Pancreas (tissue), 10 donors: Measurements from ENCODE around the gene GAS7. TPM values are rescaled to one million over a fixed set of nuclear protein-coding genes. Genes with fewer than 3 reads are reported as not detected.

Experiments used
- ATAC-seq, 4 donors: fragments of 200-7000 bp; cut with Tn5 transposase; one replicate each; pipeline versions ENCODE4 v1.8.0 to v1.9.1; 2020; ENCODE audit warnings: mild to moderate bottlenecking in 4 of 4, moderate library complexity in 4 of 4
- DNase-seq, 6 donors: peaks; one replicate each; pipeline ENCODE4 v3.0.0-alpha.2; 2020
- FAIRE-seq: peaks from 2 replicates; lab custom pipeline; 2012; peaks lifted over from hg19 to GRCh38; lab: Jason Lieb, UNC
- H3K27ac ChIP-seq, 4 donors: fragments of 200-600 bp; sonication (generic); 1 replicate in 3 of 4; 2 replicates in 1 of 4; pipeline versions ENCODE4 v1.5.0 to v1.8.0; 2020
- H3K27me3 ChIP-seq, 4 donors: fragments of 200-600 bp; one replicate each; pipeline ENCODE4 v1.8.0; 2021
- H3K36me3 ChIP-seq, 3 donors: fragments of 200-600 bp; sonication (generic) in 1 of 3; one replicate each; pipeline versions ENCODE4 v1.5.0 to v1.8.0; 2020 to 2021
- H3K4me1 ChIP-seq, 3 donors: fragments of 200-600 bp; one replicate each; pipeline ENCODE4 v1.8.0; 2021
- H3K4me3 ChIP-seq, 4 donors: fragments of 200-600 bp; sonication (generic) in 2 of 4; one replicate each; pipeline versions ENCODE4 v1.5.0 to v1.8.0; 2020 to 2021
- H3K9me3 ChIP-seq, 4 donors: fragments of 200-600 bp; one replicate each; pipeline ENCODE4 v1.8.0; 2021
- CTCF ChIP-seq, 4 donors: fragments of 200-600 bp; sonication (generic) in 3 of 4; IDR thresholded peaks; one replicate each; pipeline versions ENCODE4 v1.5.0 to v1.8.0; 2021; ENCODE audit warnings: antibody characterized with exemption in 4 of 4
- WGBS, 2 donors: extraction: QIAGEN DNeasy Blood & Tissue Kit; methylation state at CpG; one replicate each; pipeline ENCODE4 v1.1.7; 2013; 5-methylcytosine and 5-hydroxymethylcytosine counted together
- intact Hi-C, 3 donors: fragments of 100-400 bp; cut with DNase I; formaldehyde crosslinking; loops; one replicate each; pipeline versions ENCODE4 v1.11.1 to v1.14.2; 2022
- polyA plus RNA-seq, 2 donors: library from polyadenylated mRNA; stranded (reverse); fragments of 200-250 nt; gene quantifications; one replicate each; pipeline ENCODE4 v1.2.3, GENCODE V29; 2013
- total RNA-seq, 6 donors: library from RNA; stranded (reverse); fragmentation: NEBNext Ultra II Directional in 4 of 6; extraction: Animal tissue kit (Norgen Biotek cat#: 25700) in 4 of 6; gene quantifications; one replicate each; pipeline versions ENCODE4 v1.2.1 to v1.2.4, GENCODE V29; 2021 to 2023
- donor health status: healthy with polysubstance abuse.
- donor health status: DM: no; HTN: no; CAD: no; lungs with moderate emphysema.
- donor health status: DM: no; HTN: no; CAD: no.
- donor health status: control.
- donor health status: control.
- donor health status: Bipolar disorder and iron deficiency.
- donor health status: DM: yes; HTN: yes; CAD: no.
- donor health status: DM: no; HTN: no; CAD: no.
- donor health status: DM: no; HTN: no; CAD: no.
- donor health status: DM: yes; HTN: yes; CAD: no.

GAS7 gene
- total and polyA plus RNA-seq, 8 donors, result 1.9 to 22.9 (median 3.7) TPM

- Histone ChIP-seq H3K9me3 (no peaks in the 10 kb centered on the region), H3K27ac (no peak overlapping the region), H3K4me1 (no peaks in the 10 kb centered on the region), H3K27me3 (no peaks in the 10 kb centered on the region), H3K4me3 (no peak overlapping the region), H3K36me3 (no peaks in the 10 kb centered on the region)
- 55 to 66% methylated on average over 4 of the region's 4 CpGs for WGBS, 2 donors
- TF ChIP-seq CTCF (IDR thresholded peaks at IDR 0.05), result no peak
- ATAC-seq (no peak), DNase-seq (no peak), FAIRE-seq (no peak)
- intact Hi-C loops, result no loop called here
Measured at GRCh38 chr17:10109146-10109545, 89.3 kb downstream of the GAS7 start.

- Histone ChIP-seq H3K27ac (no peak overlapping the region), H3K36me3 (no peaks in the 10 kb centered on the region), H3K4me3 (no peak overlapping the region), H3K9me3 (no peaks in the 10 kb centered on the region), H3K27me3 (no peaks in the 10 kb centered on the region), H3K4me1 (no peaks in the 10 kb centered on the region)
- DNase-seq (no peak), ATAC-seq (peak in 2 of 4 donors; percentile 71 to 72), FAIRE-seq (no peak)
- no peak for TF ChIP-seq CTCF (IDR thresholded peaks at IDR 0.05)
- intact Hi-C loops, result no loop called here
- WGBS, 2 donors, result 71 to 81% methylated on average over 11 of the region's 11 CpGs
Measured at GRCh38 chr17:10107316-10108165, 90.9 kb downstream of the GAS7 start.

GRCh38 chr17:10106067-10106466 is 92.3 kb downstream of the GAS7 start:
- 58 to 63% methylated on average over 9 of the region's 9 CpGs for WGBS, 2 donors
- intact Hi-C loops, result no loop called here
- Histone ChIP-seq H3K4me1 (no peaks in the 10 kb centered on the region), H3K27me3 (no peaks in the 10 kb centered on the region), H3K36me3 (no peaks in the 10 kb centered on the region), H3K9me3 (no peaks in the 10 kb centered on the region), H3K27ac (no peak overlapping the region), H3K4me3 (no peak overlapping the region)
- no peak for TF ChIP-seq CTCF (IDR thresholded peaks at IDR 0.05)
- FAIRE-seq, result no peak
- DNase-seq, result no peak
- ATAC-seq, result no peak

GRCh38 chr17:10105513-10106001 is 92.8 kb downstream of the GAS7 start:
- 47 to 48% methylated on average over 10 of the region's 10 CpGs for WGBS, 2 donors
- no peak overlapping the region for H3K27ac ChIP-seq

More at GRCh38 chr17:10105513-10106001, 92.8 kb downstream of the GAS7 start:
- Histone ChIP-seq H3K27me3 (no peaks in the 10 kb centered on the region), H3K4me1 (no peaks in the 10 kb centered on the region), H3K9me3 (no peaks in the 10 kb centered on the region), H3K36me3 (no peaks in the 10 kb centered on the region), H3K4me3 (no peak overlapping the region)
- intact Hi-C loops, result no loop called here
- DNase-seq (no peak), FAIRE-seq (no peak), ATAC-seq (peak in 2 of 4 donors; percentile 39 to 51)
- TF ChIP-seq CTCF (IDR thresholded peaks at IDR 0.05), result no peak
